Activated naive CD4-positive, alpha-beta T cell treated with anti-CD3 and anti-CD28 coated beads, Interleukin-2, amount 50 U/mL, for 72 hours (primary cell): Measurements from ENCODE around the gene SCAF4. TPM values are rescaled to one million over a fixed set of nuclear protein-coding genes. Genes with fewer than 3 reads are reported as not detected.
A peak's percentile ranks its signal among the peaks of the same experiment; 100 is the strongest.
"Not testable (repeated sequence)": the region's sequence is repeated elsewhere in the genome, so short reads cannot be mapped to it uniquely, and the experiment has no call there.

Experiments used
- ATAC-seq, 2 donors: fragments of 150-1000 bp; cut with Tn5 transposase; 2 replicates each; pipeline ENCODE4 v1.10.0; 2021; ENCODE audit warnings: mild to moderate bottlenecking in 2 of 2, moderate library complexity in 2 of 2
- DNase-seq, 2 donors: peaks; one replicate each; pipeline ENCODE4 v3.0.0; 2021 to 2022; ENCODE audit warnings: low spot score in 2 of 2
- H3K27ac Mint-ChIP-seq, 2 donors: one replicate each; pipeline ENCODE4 v1.8.0; 2022; ENCODE audit warnings: mild to moderate bottlenecking in 2 of 2, mixed read lengths in 2 of 2
- H3K36me3 Mint-ChIP-seq, 2 donors: one replicate each; pipeline ENCODE4 v1.8.0; 2022; ENCODE audit warnings: mixed read lengths in 2 of 2
- H3K9me3 Mint-ChIP-seq, 2 donors: one replicate each; pipeline ENCODE4 v1.8.0; 2022; ENCODE audit warnings: mixed read lengths in 2 of 2
- total RNA-seq, 2 donors: library from RNA; stranded (reverse); gene quantifications; one replicate each; pipeline ENCODE4 v1.2.3, GENCODE V29; 2022

SCAF4 gene
- total RNA-seq, 2 donors from 2014 or later, result 41.9 to 43.9 TPM

GRCh38 chr21:31668651-31669491 is 63.0 kb downstream of the SCAF4 start:
- peak; percentile 73 to 74 for ATAC-seq
- peaks cover 21 to 57% of the 10 kb centered on the region in 2 donors for H3K36me3 Mint-ChIP-seq
- peak in 1 of 2 donors; percentile 31 for DNase-seq
- H3K27ac Mint-ChIP-seq, result peak overlapping the region; percentile 33 to 95
- H3K9me3 Mint-ChIP-seq, result no peaks in the 10 kb centered on the region

GRCh38 chr21:31667639-31668038 is 64.3 kb downstream of the SCAF4 start:
- Mint-ChIP-seq H3K27ac (no peak overlapping the region), H3K9me3 (no peaks in the 10 kb centered on the region), H3K36me3 (peaks cover 21 to 57% of the 10 kb centered on the region in 2 donors)
- DNase-seq, result no peak
- no peak for ATAC-seq

GRCh38 chr21:31667132-31667531 is 64.8 kb downstream of the SCAF4 start:
- Mint-ChIP-seq H3K9me3 (no peaks in the 10 kb centered on the region), H3K36me3 (peaks cover 21 to 61% of the 10 kb centered on the region in 2 donors), H3K27ac (no peak overlapping the region)
- DNase-seq, result no peak
- peak in 1 of 2 donors; percentile 15 for ATAC-seq

- Mint-ChIP-seq H3K9me3 (no peaks in the 10 kb centered on the region), H3K36me3 (peaks cover 27 to 64% of the 10 kb centered on the region in 2 donors), H3K27ac (no peak overlapping the region)
- no peak for ATAC-seq
- DNase-seq, result no peak
Measured at GRCh38 chr21:31666445-31667010, 65.4 kb downstream of the SCAF4 start.

GRCh38 chr21:31665869-31666268 is 66.0 kb downstream of the SCAF4 start:
- ATAC-seq, DNase-seq, H3K9me3 Mint-ChIP-seq: not testable (repeated sequence)
- peaks cover 30 to 62% of the 10 kb centered on the region in 2 donors for H3K36me3 Mint-ChIP-seq
- peak overlapping the region in 1 of 2 donors; percentile 90 for H3K27ac Mint-ChIP-seq

GRCh38 chr21:31665397-31665796 is 66.5 kb downstream of the SCAF4 start:
- peak; percentile 42 to 56 for ATAC-seq
- peaks cover 32 to 63% of the 10 kb centered on the region in 2 donors for H3K36me3 Mint-ChIP-seq
- no peaks in the 10 kb centered on the region for H3K9me3 Mint-ChIP-seq
- DNase-seq, result peak in 1 of 2 donors; percentile 14
- H3K27ac Mint-ChIP-seq, result peak overlapping the region in 1 of 2 donors; percentile 90

GRCh38 chr21:31663584-31664249 is 68.2 kb downstream of the SCAF4 start:
- peaks cover 40 to 68% of the 10 kb centered on the region in 2 donors for H3K36me3 Mint-ChIP-seq
- no peak for ATAC-seq
- peak overlapping the region; percentile 40 to 86 for H3K27ac Mint-ChIP-seq
- no peak for DNase-seq
- H3K9me3 Mint-ChIP-seq, result peaks cover 0 to 4% of the 10 kb centered on the region in 2 donors

- no peak for DNase-seq
- ATAC-seq, result no peak
- peaks cover 34 to 45% of the 10 kb centered on the region in 2 donors for H3K36me3 Mint-ChIP-seq
- peak overlapping the region; percentile 92 to 98 for H3K27ac Mint-ChIP-seq
- peaks cover 0 to 4% of the 10 kb centered on the region in 2 donors for H3K9me3 Mint-ChIP-seq
Measured at GRCh38 chr21:31660591-31660990, 71.3 kb downstream of the SCAF4 start.

GRCh38 chr21:31660259-31660565 is 71.7 kb downstream of the SCAF4 start:
- H3K27ac Mint-ChIP-seq, result peak overlapping the region; percentile 92 to 98
- ATAC-seq, result no peak
- peaks cover 0 to 4% of the 10 kb centered on the region in 2 donors for H3K9me3 Mint-ChIP-seq
- peaks cover 30 to 41% of the 10 kb centered on the region in 2 donors for H3K36me3 Mint-ChIP-seq
- DNase-seq, result no peak

GRCh38 chr21:31659536-31660258 is 72.2 kb downstream of the SCAF4 start, which contains the start of gene SOD1:
SOD1 (plus strand) TSS chr21:31659693; CDS start chr21:31659770, 77 bp downstream.
- Mint-ChIP-seq H3K9me3 (peaks cover 0 to 4% of the 10 kb centered on the region in 2 donors), H3K36me3 (peaks cover 30 to 42% of the 10 kb centered on the region in 2 donors), H3K27ac (peak within 1 kb of the TSS; percentile 92 to 99)
- peak; percentile 95 to 98 for DNase-seq
- peak; percentile 90 for ATAC-seq

- DNase-seq, result no peak
- Mint-ChIP-seq H3K9me3 (peaks cover 0 to 4% of the 10 kb centered on the region in 2 donors), H3K27ac (peak overlapping the region; percentile 92 to 99), H3K36me3 (peaks cover 30 to 39% of the 10 kb centered on the region in 2 donors)
- ATAC-seq, result peak in 1 of 2 donors; percentile 47
Measured at GRCh38 chr21:31659286-31659535, 72.7 kb downstream of the SCAF4 start.

GRCh38 chr21:31658053-31658452 is 73.9 kb downstream of the SCAF4 start:
- Mint-ChIP-seq H3K9me3 (peaks cover 0 to 4% of the 10 kb centered on the region in 2 donors), H3K27ac (no peak overlapping the region), H3K36me3 (peaks cover 30 to 35% of the 10 kb centered on the region in 2 donors)
- DNase-seq, result no peak
- no peak for ATAC-seq

- peaks cover 23 to 24% of the 10 kb centered on the region in 2 donors for H3K36me3 Mint-ChIP-seq
- peak overlapping the region; percentile 61 to 68 for H3K27ac Mint-ChIP-seq
- H3K9me3 Mint-ChIP-seq, result peaks cover 0 to 4% of the 10 kb centered on the region in 2 donors
- DNase-seq (peak; percentile 36 to 69), ATAC-seq (peak; percentile 49 to 53)
Measured at GRCh38 chr21:31656199-31657095, 75.5 kb downstream of the SCAF4 start.

- Mint-ChIP-seq H3K36me3 (peaks cover 12 to 15% of the 10 kb centered on the region in 2 donors), H3K27ac (peak overlapping the region; percentile 68 to 79)
- DNase-seq, ATAC-seq, H3K9me3 Mint-ChIP-seq: not testable (repeated sequence)
Measured at GRCh38 chr21:31654821-31655580, 76.9 kb downstream of the SCAF4 start.

GRCh38 chr21:31654340-31654739 is 77.6 kb downstream of the SCAF4 start:
- DNase-seq, result no peak
- H3K9me3 Mint-ChIP-seq, result peaks cover 0 to 4% of the 10 kb centered on the region in 2 donors
- H3K27ac Mint-ChIP-seq, result no peak overlapping the region
- ATAC-seq, result no peak
- H3K36me3 Mint-ChIP-seq, result peaks cover 6 to 10% of the 10 kb centered on the region in 2 donors
